C4-2B (cell line): ENCODE measurements around the gene TMEM161A.

Source experiments
- ZFX ChIP-seq: fragments of 450-650 bp; IDR thresholded peaks from 2 replicates; pipeline ENCODE4 v1.6.1; 2017
- TF ChIP-seq, protein P1 (sequence below): fragments of 450-650 bp; conservative IDR thresholded peaks from 2 replicates; pipeline ENCODE4 v1.5.1; 2017; ENCODE audit warnings: mild to moderate bottlenecking

DNA sequence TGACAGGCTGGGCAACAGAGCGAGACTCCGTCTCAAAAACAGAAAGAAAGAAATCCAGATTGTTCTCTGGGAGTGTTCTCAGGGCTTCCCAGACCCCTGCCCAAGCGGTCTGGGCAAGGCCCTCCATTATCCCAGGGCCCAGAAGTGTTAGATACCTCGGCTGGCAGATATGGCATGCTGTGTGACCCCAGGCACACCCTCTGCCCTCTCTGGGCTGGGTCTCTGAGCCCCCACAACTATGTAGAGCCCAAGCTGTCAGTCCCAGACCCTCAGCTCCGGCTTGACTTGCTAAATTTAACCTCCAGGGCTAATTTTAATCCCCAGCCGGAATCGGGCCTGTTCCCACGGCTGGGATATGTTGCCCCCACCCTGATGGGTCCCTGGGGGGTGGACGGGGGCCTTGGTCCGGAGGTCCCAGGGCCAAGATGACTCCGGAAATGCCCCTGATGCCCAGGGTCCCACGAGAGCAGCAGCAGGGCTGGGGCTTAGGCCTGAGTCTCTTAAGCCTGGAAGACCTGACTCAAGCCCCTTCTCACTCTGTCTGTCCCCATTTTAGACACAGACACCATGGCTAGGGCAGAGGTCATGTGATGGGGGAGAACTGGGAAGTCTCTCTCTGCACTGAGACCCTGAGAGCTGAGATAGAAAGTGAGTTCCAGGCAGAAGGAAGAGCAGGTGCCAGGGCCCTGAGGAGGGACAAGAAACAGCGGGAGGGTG lies 14.5 kb upstream of the TMEM161A start:
- TF ChIP-seq, protein P1, sequence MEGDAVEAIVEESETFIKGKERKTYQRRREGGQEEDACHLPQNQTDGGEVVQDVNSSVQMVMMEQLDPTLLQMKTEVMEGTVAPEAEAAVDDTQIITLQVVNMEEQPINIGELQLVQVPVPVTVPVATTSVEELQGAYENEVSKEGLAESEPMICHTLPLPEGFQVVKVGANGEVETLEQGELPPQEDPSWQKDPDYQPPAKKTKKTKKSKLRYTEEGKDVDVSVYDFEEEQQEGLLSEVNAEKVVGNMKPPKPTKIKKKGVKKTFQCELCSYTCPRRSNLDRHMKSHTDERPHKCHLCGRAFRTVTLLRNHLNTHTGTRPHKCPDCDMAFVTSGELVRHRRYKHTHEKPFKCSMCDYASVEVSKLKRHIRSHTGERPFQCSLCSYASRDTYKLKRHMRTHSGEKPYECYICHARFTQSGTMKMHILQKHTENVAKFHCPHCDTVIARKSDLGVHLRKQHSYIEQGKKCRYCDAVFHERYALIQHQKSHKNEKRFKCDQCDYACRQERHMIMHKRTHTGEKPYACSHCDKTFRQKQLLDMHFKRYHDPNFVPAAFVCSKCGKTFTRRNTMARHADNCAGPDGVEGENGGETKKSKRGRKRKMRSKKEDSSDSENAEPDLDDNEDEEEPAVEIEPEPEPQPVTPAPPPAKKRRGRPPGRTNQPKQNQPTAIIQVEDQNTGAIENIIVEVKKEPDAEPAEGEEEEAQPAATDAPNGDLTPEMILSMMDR, result no peak
- TF ChIP-seq ZFX, result no peak
